Stimulated activated CD4-positive, alpha-beta T cell treated with anti-CD3 and anti-CD28 coated beads, Interleukin-15, amount 100 ng/mL, for 1 hour (primary cell): Measurements from ENCODE around the gene ATAD3B.
A peak's percentile ranks its signal among the peaks of the same experiment; 100 is the strongest.
"Not testable (repeated sequence)": the region's sequence is repeated elsewhere in the genome, so short reads cannot be mapped to it uniquely, and the experiment has no call there.

Experiments
- DNase-seq, 2 donors: peaks; one replicate each; pipeline ENCODE4 v3.0.0-alpha.2; 2020; ENCODE audit warnings: low read depth in 1 of 2, low spot score in 1 of 2

Gene ATAD3B

GRCh38 chr1:1432951-1433803, 38.4 kb upstream of the ATAD3B start:
- no peak for DNase-seq

- DNase-seq: peak in 1 of 2 donors; percentile 25
These were observed 37.8 kb upstream of the ATAD3B start for GRCh38 chr1:1433804-1434130.

GRCh38 chr1:1434131-1434823, 37.3 kb upstream of the ATAD3B start:
- no peak for DNase-seq

GRCh38 chr1:1434824-1435105, 36.8 kb upstream of the ATAD3B start:
- no peak for DNase-seq

GRCh38 chr1:1435106-1435903, 36.3 kb upstream of the ATAD3B start, which contains the start of gene VWA1:
Gene VWA1, plus strand, starts transcription at chr1:1435690. Its CDS starts 59 bp downstream, at chr1:1435749.
- DNase-seq: peak; percentile 31 to 62

- DNase-seq: no peak
These were observed 35.5 kb upstream of the ATAD3B start for GRCh38 chr1:1435911-1436629.

GRCh38 chr1:1436630-1437032, 34.9 kb upstream of the ATAD3B start:
- no peak for DNase-seq

- DNase-seq: no peak
These were observed 34.3 kb upstream of the ATAD3B start for GRCh38 chr1:1437033-1437903.

GRCh38 chr1:1437904-1438376, 33.6 kb upstream of the ATAD3B start:
- no peak for DNase-seq

GRCh38 chr1:1438531-1439381, 32.8 kb upstream of the ATAD3B start:
- DNase-seq: no peak

- no peak for DNase-seq
These were observed 31.9 kb upstream of the ATAD3B start for GRCh38 chr1:1439546-1440261.

GRCh38 chr1:1440262-1441001, 31.1 kb upstream of the ATAD3B start:
- no peak for DNase-seq

- DNase-seq: peak; percentile 22 to 57
These were observed 30.3 kb upstream of the ATAD3B start for GRCh38 chr1:1441002-1441888.

- DNase-seq: no peak
These were observed 29.3 kb upstream of the ATAD3B start for GRCh38 chr1:1442069-1442770.

- DNase-seq: not testable (repeated sequence)
These were observed 24.9 kb upstream of the ATAD3B start for GRCh38 chr1:1446631-1447030.

- DNase-seq: no peak
These were observed 22.3 kb upstream of the ATAD3B start, which contains the start of gene ATAD3C for GRCh38 chr1:1449099-1449739. Gene ATAD3C, plus strand, starts transcription at chr1:1449689. Its CDS starts 995 bp downstream, at chr1:1450684.
